ENCODE measurements around the gene IL10.

The IL10 gene

GRCh38 chr1:206770531-206771337 lies 1.6 kb downstream of the IL10 start, which contains the start of gene IL19:
Gene IL19, plus strand, starts transcription at chr1:206770773. Its CDS starts 65,890 bp downstream, at chr1:206836663.
- H3K36me3 ChIP-seq (ENCODE audit: control insufficient read depth in 2 of 2, insufficient read depth in 1 of 2, low read length in 2 of 2), result no peaks in the 10 kb centered on the region
- H3K9me3 ChIP-seq (ENCODE audit: control insufficient read depth, insufficient read depth, low read depth, low read length), result no peaks in the 10 kb centered on the region
- ChIA-PET POLR2A (no interaction called here), CTCF (interaction anchor here (0.7 to 1.8 kb wide), 6 partner anchors 14 to 393 kb away, joined by 3 to 7 read pairs (median 4); no protein-coding TSS in a partner anchor)
- H3K4me3 ChIP-seq (ENCODE audit: low read depth, low read length), result no peak within 1 kb of the TSS
- TF ChIP-seq ZXDB (tag by site-specific recombination; IDR thresholded peaks at IDR 0.05) (no peak), ZNF391 (tag by site-specific recombination; IDR thresholded peaks at IDR 0.05; ENCODE audit: borderline replicate concordance, low read depth) (no peak), ZNF416 (tag by site-specific recombination; IDR thresholded peaks at IDR 0.05) (no peak), ZSCAN4 (tag by site-specific recombination; IDR thresholded peaks at IDR 0.05) (no peak)
- no peaks in the 10 kb centered on the region for H3K4me1 ChIP-seq (ENCODE audit: control insufficient read depth, insufficient read depth, low read length)
- no peak within 1 kb of the TSS for H3K27ac ChIP-seq (ENCODE audit: extremely low read depth, low read depth, low read length)

GRCh38 chr1:206769304-206769731 lies 3.0 kb downstream of the IL10 start:
- Histone ChIP-seq H3K4me1 (ENCODE audit: control insufficient read depth, insufficient read depth, low read length) (no peaks in the 10 kb centered on the region), H3K9me3 (ENCODE audit: control insufficient read depth, insufficient read depth, low read depth, low read length) (no peaks in the 10 kb centered on the region), H3K36me3 (ENCODE audit: control insufficient read depth in 2 of 2, insufficient read depth in 1 of 2, low read length in 2 of 2) (no peaks in the 10 kb centered on the region), H3K27ac (ENCODE audit: extremely low read depth, low read depth, low read length) (no peak overlapping the region), H3K4me3 (ENCODE audit: low read depth, low read length) (no peak overlapping the region)
- TF ChIP-seq PRDM1 (tag by site-specific recombination; IDR thresholded peaks at IDR 0.05) (peak; percentile 27; the same call in 1 of the 2 replicates), ZBTB1 (tag by site-specific recombination; IDR thresholded peaks at IDR 0.05) (no peak), ZNF398 (tag by site-specific recombination; IDR thresholded peaks at IDR 0.05) (no peak)
- POLR2A ChIA-PET, result no interaction called here
- CTCF ChIA-PET, result interaction anchor here (1.6 to 1.9 kb wide), 3 partner anchors 29 to 143 kb away, joined by 4 to 7 read pairs (median 6); no protein-coding TSS in a partner anchor

- TF ChIP-seq ZNF302 (tag by site-specific recombination; IDR thresholded peaks at IDR 0.05; ENCODE audit: low read depth) (no peak), ZNF560 (tag by site-specific recombination; IDR thresholded peaks at IDR 0.05; ENCODE audit: borderline replicate concordance) (no peak), ZNF341 (tag by site-specific recombination; IDR thresholded peaks at IDR 0.05; ENCODE audit: low read depth) (no peak), ZNF239 (tag by site-specific recombination; IDR thresholded peaks at IDR 0.05) (no peak), CTCF (tag by site-specific recombination; IDR thresholded peaks at IDR 0.05) (no peak), SCRT1 (tag by site-specific recombination; IDR thresholded peaks at IDR 0.05; ENCODE audit: borderline replicate concordance) (no peak), ZNF670 (tag by site-specific recombination; IDR thresholded peaks at IDR 0.05; ENCODE audit: low read depth) (no peak), PATZ1 (tag by site-specific recombination; IDR thresholded peaks at IDR 0.05) (no peak)
- H3K36me3 ChIP-seq (ENCODE audit: control insufficient read depth in 2 of 2, insufficient read depth in 1 of 2, low read length in 2 of 2), result no peaks in the 10 kb centered on the region
- H3K9me3 ChIP-seq (ENCODE audit: control insufficient read depth, insufficient read depth, low read depth, low read length), result no peaks in the 10 kb centered on the region
- no peaks in the 10 kb centered on the region for H3K4me1 ChIP-seq (ENCODE audit: control insufficient read depth, insufficient read depth, low read length)
- ChIA-PET CTCF (interaction anchor here (0.6 to 1.9 kb wide), 4 partner anchors 21 to 143 kb away, joined by 3 to 6 read pairs (median 4); no protein-coding TSS in a partner anchor), POLR2A (no interaction called here)
- H3K4me3 ChIP-seq (ENCODE audit: low read depth, low read length), result no peak overlapping the region
- H3K27ac ChIP-seq (ENCODE audit: extremely low read depth, low read depth, low read length), result no peak overlapping the region
Observed at GRCh38 chr1:206768472-206769303, 3.6 kb downstream of the IL10 start.
